AG04449 (cell line): ENCODE measurements around the gene ATP10A.
A peak's percentile ranks its signal among the peaks of the same experiment; 100 is the strongest.

ENCODE experiments used
- CTCF ChIA-PET: fragments of 350-600 bp; formaldehyde crosslinking; extraction: SDS; loops from one replicate; lab custom pipeline; 2021; ENCODE audit warnings: antibody characterized with exemption; lab: Yijun Ruan, JAX
- POLR2A ChIA-PET: fragments of 400-600, 350-600 bp; formaldehyde crosslinking; extraction: SDS; loops from one replicate; lab custom pipeline; 2020; ENCODE audit warnings: antibody characterized with exemption, inconsistent platforms; lab: Yijun Ruan, JAX
- DNase-seq: peaks from one replicate; pipeline ENCODE4 v3.0.0-alpha.2; 2010; ENCODE audit warnings: low read depth, low spot score
- H3K4me3 ChIP-seq: 2 replicates; pipeline ENCODE4 v1.5.1; 2011; ENCODE audit warnings: low read depth, mild to moderate bottlenecking, control low read depth, low read length
- TF ChIP-seq, protein P1 (sequence below): IDR thresholded peaks from one replicate; pipeline ENCODE4 v1.5.1; 2011; ENCODE audit warnings: mild to moderate bottlenecking, moderate library complexity, low read length, control low read depth, inconsistent platforms; ENCODE audit not compliant: insufficient read depth; ENCODE audit errors: missing control alignments

The ATP10A gene

GRCh38 chr15:25787381-25787780 is 75.7 kb downstream of the ATP10A start:
- H3K4me3 ChIP-seq: no peak overlapping the region
- CTCF ChIA-PET: interaction anchor here (1.0 kb wide), 1 partner anchor 48 kb away, joined by 4 read pairs; no protein-coding TSS in a partner anchor
- POLR2A ChIA-PET: interaction anchor here (0.7 kb wide), 1 partner anchor 146 kb away, joined by 3 read pairs; no protein-coding TSS in a partner anchor
- TF ChIP-seq, protein P1, sequence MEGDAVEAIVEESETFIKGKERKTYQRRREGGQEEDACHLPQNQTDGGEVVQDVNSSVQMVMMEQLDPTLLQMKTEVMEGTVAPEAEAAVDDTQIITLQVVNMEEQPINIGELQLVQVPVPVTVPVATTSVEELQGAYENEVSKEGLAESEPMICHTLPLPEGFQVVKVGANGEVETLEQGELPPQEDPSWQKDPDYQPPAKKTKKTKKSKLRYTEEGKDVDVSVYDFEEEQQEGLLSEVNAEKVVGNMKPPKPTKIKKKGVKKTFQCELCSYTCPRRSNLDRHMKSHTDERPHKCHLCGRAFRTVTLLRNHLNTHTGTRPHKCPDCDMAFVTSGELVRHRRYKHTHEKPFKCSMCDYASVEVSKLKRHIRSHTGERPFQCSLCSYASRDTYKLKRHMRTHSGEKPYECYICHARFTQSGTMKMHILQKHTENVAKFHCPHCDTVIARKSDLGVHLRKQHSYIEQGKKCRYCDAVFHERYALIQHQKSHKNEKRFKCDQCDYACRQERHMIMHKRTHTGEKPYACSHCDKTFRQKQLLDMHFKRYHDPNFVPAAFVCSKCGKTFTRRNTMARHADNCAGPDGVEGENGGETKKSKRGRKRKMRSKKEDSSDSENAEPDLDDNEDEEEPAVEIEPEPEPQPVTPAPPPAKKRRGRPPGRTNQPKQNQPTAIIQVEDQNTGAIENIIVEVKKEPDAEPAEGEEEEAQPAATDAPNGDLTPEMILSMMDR: no peak
- DNase-seq: no peak

DNA sequence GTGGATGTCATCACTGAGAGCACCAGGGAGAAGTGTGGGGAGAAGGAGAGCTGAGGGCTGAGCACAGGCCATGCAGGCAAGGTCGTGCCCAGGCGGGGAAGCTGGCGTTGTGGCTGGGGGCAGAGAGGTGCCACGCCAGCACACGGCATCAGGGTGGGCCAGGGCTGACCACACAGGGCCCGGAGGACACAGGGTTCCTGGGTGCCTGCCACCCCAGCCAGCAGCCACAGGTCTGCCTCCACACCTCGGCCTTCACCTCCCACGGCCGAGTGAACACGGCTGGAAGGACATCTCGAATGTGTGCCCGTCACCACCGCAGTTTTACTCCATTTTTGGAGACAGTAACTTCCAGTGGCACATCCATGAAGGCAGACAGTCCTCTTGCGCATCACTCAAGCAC is 77.1 kb downstream of the ATP10A start:
- DNase-seq: no peak
- ChIA-PET POLR2A (interaction anchor here (1.1 to 2.5 kb wide), 3 partner anchors 13 to 45 kb away, joined by 3 to 11 read pairs (median 4); no protein-coding TSS in a partner anchor), CTCF (interaction anchor here (1.0 to 4.1 kb wide), 4 partner anchors 10 to 148 kb away, joined by 3 to 41 read pairs (median 3); no protein-coding TSS in a partner anchor)
- TF ChIP-seq, protein P1: no peak
- H3K4me3 ChIP-seq: no peak overlapping the region

- ChIA-PET CTCF (interaction anchor here (1.0 to 4.1 kb wide), 3 partner anchors 58 to 149 kb away, joined by 3 to 41 read pairs (median 3); no protein-coding TSS in a partner anchor), POLR2A (interaction anchor here (0.6 to 2.5 kb wide), 6 partner anchors 10 to 76 kb away, joined by 3 to 11 read pairs (median 3); no protein-coding TSS in a partner anchor)
- DNase-seq: no peak
- TF ChIP-seq, protein P1: peak; percentile 27
- no peak overlapping the region for H3K4me3 ChIP-seq
These were observed 77.5 kb downstream of the ATP10A start for GRCh38 chr15:25785641-25786025.

GRCh38 chr15:25784876-25785640 is 78.1 kb downstream of the ATP10A start:
- POLR2A ChIA-PET: interaction anchor here (0.6 to 2.5 kb wide), 8 partner anchors 10 to 99 kb away, joined by 3 to 11 read pairs (median 4); no protein-coding TSS in a partner anchor
- H3K4me3 ChIP-seq: no peak overlapping the region
- TF ChIP-seq, protein P1: no peak
- peak; percentile 89 for DNase-seq
- CTCF ChIA-PET: interaction anchor here (0.7 to 4.1 kb wide), 9 partner anchors 10 to 149 kb away, joined by 3 to 41 read pairs (median 4); no protein-coding TSS in a partner anchor

DNA sequence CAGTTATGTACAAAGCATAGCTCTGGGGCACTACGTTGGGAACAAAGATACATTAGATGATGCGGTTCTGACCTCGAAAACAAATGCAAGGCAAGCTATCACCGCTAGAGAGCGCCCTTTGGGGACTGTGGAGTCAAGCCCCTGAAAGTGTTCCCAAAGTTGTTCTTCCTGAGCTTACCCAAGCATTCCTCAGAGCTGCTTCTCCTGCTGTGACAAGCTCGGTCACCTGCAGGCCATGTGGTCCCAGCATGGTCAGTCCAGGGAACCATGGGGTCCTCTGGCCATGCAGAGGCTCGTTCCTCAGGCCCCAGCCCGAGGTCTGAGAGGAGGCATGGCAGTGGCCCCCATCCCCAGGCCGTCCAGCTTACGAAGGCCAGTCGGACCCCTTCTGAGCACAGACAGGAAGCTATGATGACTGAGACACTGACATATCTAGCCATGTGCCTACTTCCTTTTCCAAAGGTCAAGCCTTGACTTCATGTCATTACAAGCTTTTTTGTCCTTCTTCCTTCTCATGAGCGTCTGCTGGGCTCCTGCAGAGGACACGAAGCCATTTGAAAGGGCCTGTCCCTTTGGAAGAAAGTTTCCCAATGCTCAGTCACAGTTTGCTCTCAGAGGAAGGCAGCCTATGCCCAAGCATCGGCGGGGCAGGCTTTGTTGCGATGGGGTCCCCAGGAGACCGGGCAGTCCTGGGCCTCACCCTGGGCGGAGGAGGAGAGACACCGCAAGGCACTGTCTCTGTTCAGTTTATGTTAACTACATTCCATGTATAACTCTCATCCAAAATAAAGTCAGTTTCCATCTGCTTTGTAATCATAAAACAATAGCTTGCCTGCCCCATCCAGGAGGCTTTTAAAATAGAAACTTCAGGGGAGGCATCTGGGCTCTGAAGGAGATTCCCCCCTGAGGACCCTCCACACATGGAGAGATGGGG is 79.3 kb downstream of the ATP10A start:
- TF ChIP-seq, protein P1: peak; percentile 62
- H3K4me3 ChIP-seq: no peak overlapping the region
- CTCF ChIA-PET: interaction anchor here (0.7 to 4.1 kb wide), 20 partner anchors 12 to 1080 kb away, joined by 3 to 41 read pairs (median 3); no protein-coding TSS in a partner anchor
- POLR2A ChIA-PET: interaction anchor here (1.0 to 2.5 kb wide), 5 partner anchors 9 to 101 kb away, joined by 3 to 11 read pairs (median 4); no protein-coding TSS in a partner anchor
- DNase-seq: no peak
